ENCODE measurements around the gene CDC16.
"Not testable (repeated sequence)": the region's sequence is repeated elsewhere in the genome, so short reads cannot be mapped to it uniquely, and the experiment has no call there.

CDC16 gene

DNA sequence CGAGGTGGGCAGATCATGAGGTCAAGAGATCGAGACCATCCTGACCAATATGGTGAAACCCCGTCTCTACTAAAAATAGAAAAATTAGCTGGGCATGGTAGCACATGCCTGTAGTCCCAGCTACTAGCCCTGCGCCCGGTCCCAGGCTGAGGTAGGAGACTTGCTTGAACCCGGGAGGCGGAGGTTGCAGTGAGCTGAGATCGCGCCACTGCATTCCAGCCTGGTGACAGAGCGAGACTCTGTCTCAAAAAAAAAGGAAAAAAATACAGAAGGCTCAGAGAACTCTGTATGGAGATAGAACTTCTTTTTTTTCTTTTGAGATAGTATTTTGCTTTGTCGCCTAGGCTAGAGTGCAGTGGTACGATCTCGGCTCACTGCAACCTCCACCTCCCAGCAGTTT, 29.6 kb downstream of the CDC16 start:
- not testable (repeated sequence) for DNase-seq

DNA sequence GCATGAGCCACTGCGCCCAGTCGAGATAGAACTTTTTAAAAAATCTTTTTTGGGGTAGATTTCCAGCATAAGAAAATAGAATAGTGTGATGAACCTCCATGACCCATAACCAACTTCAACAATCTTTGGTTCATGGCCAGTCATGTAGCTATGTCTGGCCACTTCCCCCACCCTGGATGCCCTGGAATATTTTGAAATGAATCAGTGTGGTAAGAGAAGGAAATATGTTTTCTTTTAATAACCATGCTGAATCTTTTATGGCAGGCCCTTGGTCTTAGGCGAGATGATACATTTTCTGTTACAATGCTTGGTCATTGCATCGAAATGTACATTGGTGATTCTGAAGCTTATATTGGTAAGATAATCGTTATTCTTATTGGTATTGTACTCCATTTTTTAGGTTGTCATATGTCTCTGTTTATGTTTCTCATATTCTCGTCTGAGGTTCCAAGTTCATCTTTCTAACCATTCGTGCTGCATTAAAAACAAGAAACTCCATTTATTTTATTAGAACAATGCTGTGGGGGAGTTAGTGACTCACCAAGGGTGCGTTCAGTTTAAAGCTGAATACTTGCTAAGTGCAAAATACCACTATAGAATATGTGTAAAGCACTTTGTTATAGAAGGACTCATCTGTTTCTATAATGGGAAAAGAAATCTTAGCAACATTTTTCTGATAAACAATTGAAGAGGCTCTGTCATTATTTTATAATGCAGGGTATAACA, 30.4 kb downstream of the CDC16 start:
- no peak for DNase-seq

GRCh38 chr13:114266241-114266640, 31.5 kb downstream of the CDC16 start:
- no peak for DNase-seq

DNA sequence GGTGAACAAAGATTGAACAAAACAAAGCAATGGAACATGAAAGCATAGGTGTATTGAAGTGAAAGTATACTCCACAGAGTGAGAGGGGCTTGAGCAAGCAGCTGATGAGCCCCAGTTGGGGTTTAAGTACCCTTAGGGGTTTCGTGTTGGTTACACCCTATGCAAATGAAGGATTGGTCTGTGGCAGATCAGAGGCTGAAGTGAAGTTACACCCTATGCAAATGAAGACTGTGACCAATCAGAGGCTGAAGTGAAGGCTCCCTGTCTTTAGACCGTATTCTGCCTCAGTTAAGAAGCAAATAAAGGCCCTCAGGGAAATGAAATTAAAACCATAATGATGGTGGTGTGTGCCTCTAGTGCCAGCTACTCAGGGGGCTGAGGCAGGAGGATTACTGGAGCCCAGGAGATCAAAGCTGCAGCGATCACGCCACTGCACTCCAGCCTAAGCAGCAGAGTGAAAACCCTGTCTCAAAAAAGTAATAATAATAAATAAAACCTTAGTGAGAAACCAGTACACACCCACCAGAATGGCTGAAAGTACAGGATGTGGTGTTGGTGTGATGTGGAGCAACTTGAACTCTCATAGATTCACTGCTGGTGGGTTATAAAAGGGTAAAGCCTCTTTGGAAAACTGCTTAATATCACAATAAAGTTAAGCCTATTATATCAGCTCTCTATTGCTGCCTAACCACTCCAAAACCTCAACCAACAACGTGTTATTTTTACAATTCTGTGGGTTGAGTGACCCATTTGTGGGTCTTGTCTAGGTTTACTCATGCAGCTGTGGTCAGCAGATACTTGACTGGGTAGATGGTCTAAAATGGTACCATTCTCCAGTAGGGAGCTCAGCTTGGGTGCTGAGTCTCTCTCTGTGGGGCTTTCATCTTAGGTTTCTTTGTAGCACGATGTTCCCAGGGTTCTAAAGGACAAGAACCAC, 33.9 kb downstream of the CDC16 start:
- no peak for DNase-seq

GRCh38 chr13:114269281-114269770, 34.6 kb downstream of the CDC16 start:
- DNase-seq = no peak

- DNase-seq = no peak
Measured at GRCh38 chr13:114272977-114273376, 38.3 kb downstream of the CDC16 start.

GRCh38 chr13:114275304-114275703, 40.6 kb downstream of the CDC16 start:
- no peak for DNase-seq

DNA sequence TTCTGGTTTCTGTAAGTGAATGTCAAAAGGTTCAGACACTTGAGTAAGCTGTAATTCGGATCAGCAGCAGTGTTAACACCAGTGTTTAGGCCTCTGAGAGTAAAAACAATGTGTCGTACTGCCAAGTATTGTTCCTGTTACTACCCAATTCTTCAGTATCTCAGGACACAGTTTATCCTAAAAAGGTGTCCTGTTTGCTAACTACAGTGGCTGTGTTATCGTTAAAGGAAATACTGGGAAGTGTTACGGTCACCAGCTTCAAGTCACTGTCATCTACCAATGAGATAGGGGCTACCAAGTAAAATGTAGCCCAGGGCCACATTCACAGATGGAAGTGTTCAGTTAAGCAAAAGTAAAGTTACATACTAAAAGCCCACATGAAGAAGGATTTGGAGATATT, 44.4 kb downstream of the CDC16 start:
- DNase-seq = no peak

- no peak for DNase-seq
Measured at GRCh38 chr13:114279758-114280355, 45.2 kb downstream of the CDC16 start.

DNA sequence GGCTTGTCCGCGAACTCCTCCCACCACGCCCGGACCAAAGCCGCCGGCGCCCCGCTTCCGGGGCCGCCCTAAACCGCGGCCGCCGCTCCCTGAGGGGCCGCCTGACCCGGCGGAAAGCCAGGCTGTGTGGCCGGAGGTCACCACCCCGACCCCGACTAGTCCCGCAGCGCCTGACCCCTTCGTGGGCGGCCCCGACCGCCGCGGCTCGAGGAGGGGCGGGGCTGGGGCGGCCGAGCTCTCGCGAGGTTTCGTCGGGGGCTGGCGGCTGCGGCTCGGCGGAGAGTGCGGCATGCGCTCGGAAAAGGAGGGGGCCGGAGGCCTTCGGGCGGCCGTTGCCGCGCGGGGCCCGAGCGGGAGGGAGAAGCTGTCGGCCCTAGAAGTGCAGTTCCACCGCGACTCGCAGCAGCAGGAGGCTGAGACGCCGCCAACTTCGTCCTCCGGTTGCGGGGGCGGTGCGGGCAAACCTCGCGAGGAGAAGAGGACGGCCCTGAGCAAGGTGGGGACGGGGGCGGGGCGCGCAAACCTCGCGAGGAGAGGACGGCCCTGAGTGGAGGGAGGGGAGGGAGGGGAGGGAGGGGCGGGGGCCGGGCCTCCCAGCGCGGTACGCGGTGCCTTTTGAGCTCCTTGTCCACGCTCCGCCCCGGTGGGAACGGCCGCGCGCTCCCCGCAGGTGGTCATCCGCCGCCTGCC, 46.8 kb downstream of the CDC16 start, which contains the start of gene UPF3A:
Gene UPF3A (plus strand): TSS at position 251 of the 690 bp plus-strand sequence. CDS start 39 bp downstream, at position 290.
- peak; percentile 82 for DNase-seq

GRCh38 chr13:114282041-114282670, 47.5 kb downstream of the CDC16 start:
- peak; percentile 55 for DNase-seq

DNA sequence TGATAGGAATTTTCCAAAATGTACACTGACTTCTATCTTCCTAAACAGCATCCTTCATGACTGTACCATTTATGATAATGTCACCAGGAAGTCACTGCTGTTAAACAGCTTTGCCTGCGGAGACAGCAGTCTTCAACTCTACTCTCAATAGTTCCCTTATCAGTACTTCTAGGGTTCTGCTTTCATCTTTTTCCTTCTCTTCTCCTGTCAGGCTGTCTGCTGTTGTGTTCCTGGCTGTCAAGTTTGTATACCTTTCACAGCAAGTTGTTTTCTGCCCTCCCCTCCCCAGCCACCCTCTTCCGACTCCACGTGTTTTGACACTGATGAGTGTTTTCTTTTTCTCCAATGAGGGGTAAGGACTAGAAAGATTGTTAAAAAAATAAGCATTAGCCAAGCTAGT, 48.9 kb downstream of the CDC16 start:
- DNase-seq = no peak

GRCh38 chr13:114284680-114285079, 50.0 kb downstream of the CDC16 start:
- no peak for DNase-seq

GRCh38 chr13:114285166-114285808, 50.6 kb downstream of the CDC16 start:
- DNase-seq = no peak

GRCh38 chr13:114286808-114287207, 52.1 kb downstream of the CDC16 start:
- no peak for DNase-seq

DNA sequence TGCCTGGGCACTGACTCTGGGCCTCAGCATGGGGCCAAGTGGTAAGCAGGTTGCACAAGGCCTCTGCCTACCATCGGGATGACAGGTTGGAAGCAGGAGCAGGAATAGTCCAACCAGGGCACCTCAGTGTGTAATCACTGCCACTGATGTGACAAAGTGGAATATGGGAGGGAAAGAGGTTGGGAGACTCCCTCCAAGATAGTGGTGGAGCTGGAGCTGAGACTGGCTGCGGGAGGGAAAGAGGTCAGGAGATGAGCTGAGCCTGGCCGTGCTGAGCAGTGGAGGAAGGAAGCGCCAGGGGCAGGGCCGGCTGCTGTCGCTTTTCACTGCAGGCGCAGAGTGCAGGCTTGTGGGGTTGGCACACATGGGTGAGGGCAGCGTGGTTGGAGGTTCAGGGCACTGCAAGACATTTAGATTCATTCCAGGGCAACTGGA, 53.5 kb downstream of the CDC16 start:
- DNase-seq = no peak

DNA sequence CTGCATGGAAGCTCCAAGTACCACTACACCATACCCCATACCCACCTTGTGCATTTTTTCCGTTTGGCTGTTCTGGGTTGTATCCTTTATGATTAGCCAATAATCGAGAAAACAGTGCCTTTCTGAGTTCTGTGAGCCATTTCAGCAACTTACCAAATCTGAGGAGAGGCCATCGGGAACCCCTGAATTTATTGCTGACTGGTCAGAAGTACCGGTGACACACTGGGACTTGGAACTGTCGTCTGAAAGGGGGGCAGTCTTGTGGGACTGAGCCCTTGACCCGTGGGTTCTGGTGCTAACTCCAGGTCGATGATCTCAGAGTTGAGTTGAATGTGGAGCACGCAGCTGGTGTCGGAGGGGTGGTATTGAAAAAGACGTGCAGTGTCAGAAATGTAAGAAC, 61.8 kb downstream of the CDC16 start:
- no peak for DNase-seq

DNA sequence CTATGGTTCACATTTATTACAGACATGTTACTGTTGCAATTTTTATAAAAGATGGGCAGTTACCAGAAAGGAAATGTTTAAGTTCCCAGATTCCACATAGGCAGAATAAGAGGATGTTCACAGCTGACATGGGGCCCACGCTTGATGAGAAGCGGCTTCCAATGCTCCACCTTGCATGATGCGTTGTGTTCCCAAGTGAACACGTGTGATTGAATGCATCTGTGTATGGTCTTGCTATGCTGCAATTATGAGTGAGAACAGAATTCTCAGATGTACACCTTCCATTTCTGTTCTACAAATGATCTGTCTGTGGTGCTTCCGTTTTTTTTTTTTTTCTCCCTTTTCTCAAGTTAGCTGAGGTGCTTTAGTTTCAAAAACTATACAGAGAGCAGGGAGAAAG, 62.2 kb downstream of the CDC16 start:
- no peak for DNase-seq

- no peak for DNase-seq
Measured at GRCh38 chr13:114298866-114299265, 64.2 kb downstream of the CDC16 start.

GRCh38 chr13:114299604-114300305, 65.1 kb downstream of the CDC16 start:
- DNase-seq = no peak
